HepG2 (cell line): ENCODE data around the gene PSEN2.

Experiments
- ATF7 ChIP-seq, 2 experiments: fragments of 450-650 bp in 1 of 2; sonication (generic) in 1 of 2; formaldehyde crosslinking in 1 of 2; IDR thresholded peaks; 2 replicates each; pipeline versions ENCODE4 v1.4.0 to v1.6.1; 2016 to 2020; ENCODE audit warnings: antibody characterized with exemption in 1 of 2, mild to moderate bottlenecking in 1 of 2, missing genetic modification reagents in 1 of 2
- CREB1 ChIP-seq, 2 experiments: fragments of 450-650 bp in 1 of 2; IDR thresholded peaks; 2 replicates each; pipeline ENCODE4 v1.6.1; 2016 to 2017; ENCODE audit warnings: control low read depth in 1 of 2, mild to moderate bottlenecking in 1 of 2, missing compliant biosample characterization in 1 of 2, missing genetic modification characterization in 1 of 2
- CTCF ChIP-seq: sonication (generic); formaldehyde crosslinking; IDR thresholded peaks from 2 replicates; pipeline ENCODE4 v1.5.0; 2020; ENCODE audit warnings: mild to moderate bottlenecking, missing genetic modification reagents, moderate library complexity
- EP300 ChIP-seq, 3 experiments: sonication (generic) in 1 of 3; formaldehyde crosslinking in 1 of 3; IDR thresholded peaks; 2 replicates each; pipeline versions ENCODE4 v1.5.1 to v1.6.1; 2011 to 2020; ENCODE audit warnings: low read depth in 2 of 3, low read length in 2 of 3, borderline replicate concordance in 1 of 3, improper control_type of control experiment in 1 of 3, mild to moderate bottlenecking in 1 of 3, missing genetic modification reagents in 1 of 3, moderate library complexity in 1 of 3
- ERF ChIP-seq: IDR thresholded peaks from 2 replicates; pipeline ENCODE4 v1.6.1; 2018; ENCODE audit warnings: missing biosample characterization, missing genetic modification reagents
- FIP1L1 ChIP-seq: fragments of 200-400 bp; formaldehyde crosslinking; IDR thresholded peaks from 2 replicates; pipeline ENCODE4 v1.6.1; 2018; ENCODE audit warnings: low read depth, mild to moderate bottlenecking, low read length, moderate library complexity, borderline replicate concordance; ENCODE audit not compliant: insufficient read depth
- KAT2B ChIP-seq: fragments of 150-350 bp; IDR thresholded peaks from 2 replicates; pipeline ENCODE4 v1.6.1; 2014; ENCODE audit warnings: low read depth, low read length, borderline replicate concordance
- PBX3 ChIP-seq: sonication (generic); formaldehyde crosslinking; IDR thresholded peaks from 2 replicates; pipeline ENCODE4 v1.8.1; 2023; ENCODE audit warnings: missing genetic modification reagents, inconsistent platforms, borderline replicate concordance
- PLRG1 ChIP-seq: fragments of 450-650 bp; conservative IDR thresholded peaks from 2 replicates; pipeline ENCODE4 v1.6.1; 2016
- SIX4 ChIP-seq: sonication (generic); formaldehyde crosslinking; IDR thresholded peaks from 2 replicates; pipeline ENCODE4 v1.4.0; 2020; ENCODE audit warnings: missing genetic modification reagents
- ZNF333 ChIP-seq: sonication (generic); formaldehyde crosslinking; IDR thresholded peaks from 2 replicates; pipeline ENCODE4 v1.4.0; 2020; ENCODE audit warnings: mild to moderate bottlenecking, missing genetic modification reagents, borderline replicate concordance

- TF ChIP-seq ATF7 (IDR thresholded peaks at IDR 0.05) (no peak), ATF7 (CRISPR knock-in tag; IDR thresholded peaks at IDR 0.05) (no peak), CREB1 (IDR thresholded peaks at IDR 0.05) (no peak), CREB1 (CRISPR knock-in tag; IDR thresholded peaks at IDR 0.05) (no peak), ZNF333 (no peak), CTCF (CRISPR knock-in tag) (no peak), EP300 (IDR thresholded peaks at IDR 0.05; ENCODE audit: low read depth in 2 of 2, low read length in 2 of 2) (no peak), EP300 (CRISPR knock-in tag; IDR thresholded peaks at IDR 0.05; ENCODE audit: borderline replicate concordance) (no peak), SIX4 (no peak), FIP1L1 (no peak), ERF (CRISPR knock-in tag) (no peak), KAT2B (no peak), PLRG1 (no peak), PBX3 (CRISPR knock-in tag) (no peak)
Observed at GRCh38 chr1:226943927-226944326, 73.5 kb downstream of the PSEN2 start.
